ENCODE results near the gene THRB. TPM values are rescaled to one million over a fixed set of nuclear protein-coding genes. Genes with fewer than 3 reads are reported as not detected.

THRB gene
- total RNA-seq, 1 donor from 2014 or later: 32.8 TPM

- Histone ChIP-seq H3K36me3 (no peaks in the 10 kb centered on the region), H3K27ac (replicated peaks) (no peak overlapping the region), H3K9me3 (replicated peaks) (no peaks in the 10 kb centered on the region), H3K27me3 (ENCODE audit: low read depth) (no peaks in the 10 kb centered on the region), H3K4me1 (peaks cover 40% of the 10 kb centered on the region), H3K4me3 (no peak overlapping the region)
- intact Hi-C loops (cut with micrococcal nuclease): loop anchor here (10.0 kb wide), 1 partner anchor 233 kb away; the partner anchor contains the start of gene THRB
- TF ChIP-seq CTCF (IDR thresholded peaks at IDR 0.05; ENCODE audit: borderline replicate concordance): no peak
- no peak for DNase-seq
Measured at GRCh38 chr3:24261521-24261920, 233.1 kb downstream of the THRB start.

GRCh38 chr3:24259901-24260512 is 234.6 kb downstream of the THRB start:
- no peaks in the 10 kb centered on the region for H3K27me3 ChIP-seq (ENCODE audit: low read depth)
- DNase-seq: no peak
- intact Hi-C loops (cut with micrococcal nuclease): loop anchor here (10.0 kb wide), 1 partner anchor 235 kb away; the partner anchor contains the start of gene THRB
- no peak overlapping the region for H3K27ac ChIP-seq (replicated peaks)
- peaks cover 40% of the 10 kb centered on the region for H3K4me1 ChIP-seq
- H3K4me3 ChIP-seq: no peak overlapping the region
- no peaks in the 10 kb centered on the region for H3K9me3 ChIP-seq (replicated peaks)
- no peak for TF ChIP-seq CTCF (IDR thresholded peaks at IDR 0.05; ENCODE audit: borderline replicate concordance)
- H3K36me3 ChIP-seq: no peaks in the 10 kb centered on the region

- Histone ChIP-seq H3K4me1 (peaks cover 36% of the 10 kb centered on the region), H3K4me3 (no peak overlapping the region), H3K36me3 (no peaks in the 10 kb centered on the region), H3K9me3 (replicated peaks) (no peaks in the 10 kb centered on the region), H3K27ac (replicated peaks) (peak overlapping the region; percentile 17), H3K27me3 (ENCODE audit: low read depth) (no peaks in the 10 kb centered on the region)
- DNase-seq: no peak
- TF ChIP-seq CTCF (IDR thresholded peaks at IDR 0.05; ENCODE audit: borderline replicate concordance): no peak
- intact Hi-C loops (cut with micrococcal nuclease): no loop called here
Measured at GRCh38 chr3:24258727-24259600, 235.7 kb downstream of the THRB start.

- H3K4me1 ChIP-seq: peaks cover 34% of the 10 kb centered on the region
- peak overlapping the region; percentile 17 for H3K27ac ChIP-seq (replicated peaks)
- intact Hi-C loops (cut with micrococcal nuclease): no loop called here
Measured at GRCh38 chr3:24258260-24258659, 236.4 kb downstream of the THRB start.

GRCh38 chr3:24255414-24255813 is 239.2 kb downstream of the THRB start:
- intact Hi-C loops (cut with micrococcal nuclease): no loop called here
- Histone ChIP-seq H3K36me3 (no peaks in the 10 kb centered on the region), H3K4me3 (no peak overlapping the region), H3K27ac (replicated peaks) (no peak overlapping the region), H3K27me3 (ENCODE audit: low read depth) (no peaks in the 10 kb centered on the region), H3K9me3 (replicated peaks) (no peaks in the 10 kb centered on the region), H3K4me1 (peaks cover 35% of the 10 kb centered on the region)
- no peak for DNase-seq
- TF ChIP-seq CTCF (IDR thresholded peaks at IDR 0.05; ENCODE audit: borderline replicate concordance): no peak

More at GRCh38 chr3:24258260-24258659, 236.4 kb downstream of the THRB start:
- Histone ChIP-seq H3K4me3 (no peak overlapping the region), H3K9me3 (replicated peaks) (no peaks in the 10 kb centered on the region), H3K36me3 (no peaks in the 10 kb centered on the region), H3K27me3 (ENCODE audit: low read depth) (no peaks in the 10 kb centered on the region)
- DNase-seq: no peak
- TF ChIP-seq CTCF (IDR thresholded peaks at IDR 0.05; ENCODE audit: borderline replicate concordance): no peak
